Caco-2 (cell line): ENCODE results near the gene SEC14L6. TPM values are rescaled to one million over a fixed set of nuclear protein-coding genes. Genes with fewer than 3 reads are reported as not detected.
"Not testable (repeated sequence)": the region's sequence is repeated elsewhere in the genome, so short reads cannot be mapped to it uniquely, and the experiment has no call there.

ENCODE experiments used
- Bru-seq: library from RNA; stranded (reverse); fragments of 400-500 nt; gene quantifications from one replicate; lab custom pipeline; 2021; lab: Mats Ljungman, UMichigan
- BruChase-seq, 2 experiments: library from RNA; stranded (reverse); fragments of 400-500 nt; gene quantifications; one replicate each; lab custom pipeline; 2021; lab: Mats Ljungman, UMichigan
- BruUV-seq: library from RNA; stranded (reverse); fragments of 400-500 nt; replicated peaks from 2 replicates; lab custom pipeline; 2021; lab: Mats Ljungman, UMichigan
- CTCF ChIA-PET: fragments of 300-600 bp; sonication (Branson Sonifier 250); formaldehyde crosslinking; loops from one replicate; lab custom pipeline; 2022; ENCODE audit warnings: antibody characterized with exemption; lab: Charles Lee
- POLR2A ChIA-PET: fragments of 300-600 bp; sonication (Branson Sonifier 250); formaldehyde crosslinking; loops from one replicate; lab custom pipeline; 2022; ENCODE audit warnings: antibody characterized with exemption; lab: Charles Lee
- DNase-seq, 2 experiments: peaks; one replicate each; pipeline versions ENCODE4 v3.0.0 to v3.0.0-alpha.2; 2020 to 2022
- H3K27me3 ChIP-seq: replicated peaks from 2 replicates; pipeline ENCODE4 v1.6.0; 2011; ENCODE audit warnings: low read length; ENCODE audit not compliant: control insufficient read depth, insufficient read depth
- H3K36me3 ChIP-seq: 2 replicates; pipeline ENCODE4 v1.5.1; 2011; ENCODE audit warnings: low read length; ENCODE audit not compliant: control insufficient read depth, insufficient read depth
- H3K4me1 ChIP-seq: fragments of 250-450 bp; sonication (Bioruptor Pico); 2 replicates; pipeline ENCODE4 v1.5.1; 2020; ENCODE audit warnings: mild to moderate bottlenecking
- H3K4me3 ChIP-seq: 2 replicates; pipeline ENCODE4 v1.5.1; 2011; ENCODE audit warnings: low read depth, mild to moderate bottlenecking, control low read depth, low read length
- H3K9me3 ChIP-seq: fragments of 250-450 bp; sonication (Bioruptor Pico); 2 replicates; pipeline ENCODE4 v1.5.1; 2020; ENCODE audit warnings: mild to moderate bottlenecking, moderate library complexity
- H3K27ac Mint-ChIP-seq: one replicate; pipeline ENCODE4 v1.8.0; 2022; ENCODE audit warnings: mixed read lengths; ENCODE audit not compliant: unreplicated experiment
- H3K27me3 Mint-ChIP-seq: one replicate; pipeline ENCODE4 v1.8.0; 2022; ENCODE audit warnings: mixed read lengths; ENCODE audit not compliant: insufficient read depth, unreplicated experiment
- H3K36me3 Mint-ChIP-seq: one replicate; pipeline ENCODE4 v1.8.0; 2022; ENCODE audit warnings: mild to moderate bottlenecking, mixed read lengths; ENCODE audit not compliant: insufficient read depth, unreplicated experiment
- H3K4me1 Mint-ChIP-seq: one replicate; pipeline ENCODE4 v1.8.0; 2022; ENCODE audit warnings: low read depth, mixed read lengths; ENCODE audit not compliant: unreplicated experiment
- H3K4me3 Mint-ChIP-seq: one replicate; pipeline ENCODE4 v1.8.0; 2022; ENCODE audit warnings: mild to moderate bottlenecking, moderate library complexity, mixed read lengths; ENCODE audit not compliant: unreplicated experiment
- H3K9me3 Mint-ChIP-seq: one replicate; pipeline ENCODE4 v1.8.0; 2022; ENCODE audit warnings: mixed read lengths; ENCODE audit not compliant: unreplicated experiment
- CTCF ChIP-seq, 2 experiments: fragments of 200-600 bp in 1 of 2; IDR thresholded peaks; 1 replicate in 1 of 2; 2 replicates in 1 of 2; pipeline versions ENCODE4 v1.5.1 to v1.8.0; 2011 to 2022; ENCODE audit warnings: antibody characterized with exemption in 1 of 2, control low read depth in 1 of 2, inconsistent platforms in 1 of 2, low read depth in 1 of 2, low read length in 1 of 2, mild to moderate bottlenecking in 1 of 2, moderate library complexity in 1 of 2; ENCODE audit not compliant: insufficient read depth in 1 of 2, severe bottlenecking in 1 of 2, unreplicated experiment in 1 of 2
- intact Hi-C: fragments of 100-400 bp; cut with micrococcal nuclease; formaldehyde crosslinking; loops from one replicate; pipeline ENCODE4 v1.10.0; 2022; ENCODE audit not compliant: unreplicated experiment
- long read RNA-seq: library from polyadenylated mRNA; stranded (forward); transcript quantifications from one replicate; pipeline ENCODE4 v2.0.0, GENCODE V29; 2022
- total RNA-seq: library from RNA; stranded (reverse); gene quantifications from 2 replicates; pipeline ENCODE4 v1.2.3, GENCODE V29; 2022

Gene SEC14L6
- total RNA-seq (0.14 TPM in 1 of 2 replicates, not detected in the other), Bru-seq, nascent RNA (percentile 17 among the genes with signal in this experiment), BruChase-seq, experiment 1, labeled RNA remaining after a 2-hour chase (percentile 12 among the genes with signal in this experiment), BruChase-seq, experiment 2, labeled RNA remaining after a 6-hour chase (percentile 13 among the genes with signal in this experiment)
- long read RNA-seq = 0 reads

GRCh38 chr22:30546616-30547015 lies at the start of gene SEC14L6:
TSS of gene SEC14L6 (minus strand) at chr22:30546741. CDS start at chr22:30546682, 59 bp downstream.
- no peak for TF ChIP-seq CTCF (IDR thresholded peaks at IDR 0.05; ENCODE audit: insufficient read depth in 1 of 2, low read depth in 1 of 2, low read length in 1 of 2, severe bottlenecking in 1 of 2, unreplicated experiment in 1 of 2)
- no TSS peak for BruUV-seq
- Mint-ChIP-seq H3K27me3 (peaks cover 5% of the 10 kb centered on the region), H3K9me3 (no peaks in the 10 kb centered on the region), H3K36me3 (no peaks in the 10 kb centered on the region), H3K27ac (no peak within 1 kb of the TSS), H3K4me1 (no peaks in the 10 kb centered on the region), H3K4me3 (no peak within 1 kb of the TSS)
- no peaks in the 10 kb centered on the region for H3K9me3 ChIP-seq
- DNase-seq = no peak
- H3K36me3 ChIP-seq = no peaks in the 10 kb centered on the region
- CTCF ChIA-PET = no interaction called here
- POLR2A ChIA-PET = no interaction called here
- H3K4me3 ChIP-seq = no peak within 1 kb of the TSS
- intact Hi-C loops = no loop called here
- no peaks in the 10 kb centered on the region for H3K4me1 ChIP-seq
- H3K27me3 ChIP-seq = no peaks in the 10 kb centered on the region

- Histone ChIP-seq H3K4me3 (no peak overlapping the region), H3K9me3 (no peaks in the 10 kb centered on the region), H3K27me3 (no peaks in the 10 kb centered on the region), H3K4me1 (no peaks in the 10 kb centered on the region), H3K36me3 (no peaks in the 10 kb centered on the region)
- ChIA-PET POLR2A (no interaction called here), CTCF (interaction anchor here (0.6 kb wide), 1 partner anchor 10 kb away, joined by 4 read pairs; no protein-coding TSS in a partner anchor)
- H3K36me3 Mint-ChIP-seq = no peaks in the 10 kb centered on the region
- H3K4me3 Mint-ChIP-seq = no peak overlapping the region
- peaks cover 4% of the 10 kb centered on the region for H3K27me3 Mint-ChIP-seq
- no peak for TF ChIP-seq CTCF (IDR thresholded peaks at IDR 0.05; ENCODE audit: insufficient read depth in 1 of 2, low read depth in 1 of 2, low read length in 1 of 2, severe bottlenecking in 1 of 2, unreplicated experiment in 1 of 2)
- DNase-seq = no peak
- H3K4me1 Mint-ChIP-seq = no peaks in the 10 kb centered on the region
- intact Hi-C loops = no loop called here
- no peak overlapping the region for H3K27ac Mint-ChIP-seq
- no peaks in the 10 kb centered on the region for H3K9me3 Mint-ChIP-seq
- BruUV-seq = no TSS peak
Measured at GRCh38 chr22:30596199-30596598, 49.7 kb upstream of the SEC14L6 start.

- not testable (repeated sequence) for H3K9me3 ChIP-seq, BruUV-seq, H3K4me1 ChIP-seq, H3K4me3 Mint-ChIP-seq, H3K27me3 ChIP-seq, H3K9me3 Mint-ChIP-seq, H3K27ac Mint-ChIP-seq, DNase-seq, H3K27me3 Mint-ChIP-seq, H3K36me3 ChIP-seq, H3K4me1 Mint-ChIP-seq
- intact Hi-C loops = loop anchor here (1.0 kb wide), 1 partner anchor 18 kb away; the partner anchor contains the start of gene GAL3ST1
- CTCF ChIA-PET = interaction anchor here (1.0 kb wide), 1 partner anchor 76 kb away, joined by 3 read pairs; the partner anchor contains the start of gene DUSP18
- H3K4me3 ChIP-seq = 0 out of 2 replicates have a peak overlapping the region, but pooled peaks have one; percentile 2
- peaks cover 14% of the 10 kb centered on the region for H3K36me3 Mint-ChIP-seq
- POLR2A ChIA-PET = interaction anchor here (0.6 to 1.4 kb wide), 7 partner anchors 9 to 486 kb away, joined by 3 to 16 read pairs (median 4); partner anchors contain the start of genes MORC2, TCN2 and TUG1
Measured at GRCh38 chr22:30592360-30592713, 45.8 kb upstream of the SEC14L6 start.
